Osteocyte (in vitro differentiated cells): ENCODE measurements around the gene SYDE1. TPM values are rescaled to one million over a fixed set of nuclear protein-coding genes. Genes with fewer than 3 reads are reported as not detected.
"Not testable (repeated sequence)": the region's sequence is repeated elsewhere in the genome, so short reads cannot be mapped to it uniquely, and the experiment has no call there.

ENCODE experiments used
- DNase-seq: peaks from one replicate; pipeline ENCODE4 v3.0.0; 2021; ENCODE audit warnings: mixed read lengths; ENCODE audit not compliant: unreplicated experiment; ENCODE audit errors: extremely low spot score
- H3K27ac Mint-ChIP-seq: one replicate; pipeline ENCODE4 v1.8.0; 2021; ENCODE audit warnings: mild to moderate bottlenecking, mixed read lengths; ENCODE audit not compliant: unreplicated experiment
- H3K27me3 Mint-ChIP-seq: one replicate; pipeline ENCODE4 v1.8.0; 2021; ENCODE audit warnings: mixed read lengths; ENCODE audit not compliant: unreplicated experiment
- H3K36me3 Mint-ChIP-seq: one replicate; pipeline ENCODE4 v1.8.0; 2021; ENCODE audit warnings: mixed read lengths; ENCODE audit not compliant: unreplicated experiment
- H3K4me1 Mint-ChIP-seq: one replicate; pipeline ENCODE4 v1.8.0; 2021; ENCODE audit warnings: mixed read lengths; ENCODE audit not compliant: unreplicated experiment
- H3K4me3 Mint-ChIP-seq: one replicate; pipeline ENCODE4 v1.8.0; 2021; ENCODE audit warnings: mild to moderate bottlenecking, moderate library complexity, mixed read lengths; ENCODE audit not compliant: unreplicated experiment
- H3K9me3 Mint-ChIP-seq: one replicate; pipeline ENCODE4 v1.8.0; 2021; ENCODE audit warnings: mixed read lengths; ENCODE audit not compliant: unreplicated experiment
- CTCF ChIP-seq: fragments of 200-600 bp; sonication (generic); IDR thresholded peaks from 2 replicates; pipeline ENCODE4 v1.5.0; 2021; ENCODE audit warnings: antibody characterized with exemption, mild to moderate bottlenecking, moderate library complexity
- total RNA-seq: library from RNA; stranded (reverse); gene quantifications from 2 replicates; pipeline ENCODE4 v1.2.1, GENCODE V29; 2021

The SYDE1 gene
- total RNA-seq, 1 donor from 2014 or later, result 74.6 TPM

GRCh38 chr19:15075806-15076205 is 31.4 kb upstream of the SYDE1 start:
- no peak overlapping the region for H3K27ac Mint-ChIP-seq
- no peak for DNase-seq
- no peaks in the 10 kb centered on the region for H3K9me3 Mint-ChIP-seq
- H3K4me1 Mint-ChIP-seq, result no peaks in the 10 kb centered on the region
- no peak overlapping the region for H3K4me3 Mint-ChIP-seq
- peaks cover 18% of the 10 kb centered on the region for H3K27me3 Mint-ChIP-seq
- no peak for TF ChIP-seq CTCF
- H3K36me3 Mint-ChIP-seq, result no peaks in the 10 kb centered on the region

GRCh38 chr19:15080002-15080401 is 27.2 kb upstream of the SYDE1 start:
- H3K4me3 Mint-ChIP-seq, DNase-seq, H3K4me1 Mint-ChIP-seq, H3K9me3 Mint-ChIP-seq, H3K27ac Mint-ChIP-seq, H3K36me3 Mint-ChIP-seq: not testable (repeated sequence)
- H3K27me3 Mint-ChIP-seq, result peaks cover 14% of the 10 kb centered on the region

GRCh38 chr19:15081911-15082310 is 25.3 kb upstream of the SYDE1 start, which contains the start of gene OR1I1:
Gene OR1I1, plus strand, starts transcription at chr19:15082211. Its CDS starts 4,855 bp downstream, at chr19:15087066.
- no peak within 1 kb of the TSS for H3K27ac Mint-ChIP-seq
- H3K9me3 Mint-ChIP-seq, result no peaks in the 10 kb centered on the region
- TF ChIP-seq CTCF, result no peak
- H3K36me3 Mint-ChIP-seq, result no peaks in the 10 kb centered on the region
- H3K4me3 Mint-ChIP-seq, result no peak within 1 kb of the TSS
- peaks cover 28% of the 10 kb centered on the region for H3K27me3 Mint-ChIP-seq
- no peaks in the 10 kb centered on the region for H3K4me1 Mint-ChIP-seq
- DNase-seq, result no peak

GRCh38 chr19:15087182-15087581 is 20.0 kb upstream of the SYDE1 start:
- Mint-ChIP-seq H3K36me3 (no peaks in the 10 kb centered on the region), H3K4me3 (no peak overlapping the region), H3K27ac (no peak overlapping the region), H3K27me3 (peaks cover 34% of the 10 kb centered on the region), H3K9me3 (no peaks in the 10 kb centered on the region), H3K4me1 (peaks cover 2% of the 10 kb centered on the region)
- no peak for TF ChIP-seq CTCF
- no peak for DNase-seq

GRCh38 chr19:15091918-15092753 is 15.1 kb upstream of the SYDE1 start:
- no peaks in the 10 kb centered on the region for H3K36me3 Mint-ChIP-seq
- DNase-seq, result no peak
- no peak overlapping the region for H3K4me3 Mint-ChIP-seq
- peaks cover 2% of the 10 kb centered on the region for H3K4me1 Mint-ChIP-seq
- TF ChIP-seq CTCF, result peak; percentile 71
- H3K27me3 Mint-ChIP-seq, result peaks cover 15% of the 10 kb centered on the region
- no peak overlapping the region for H3K27ac Mint-ChIP-seq
- H3K9me3 Mint-ChIP-seq, result no peaks in the 10 kb centered on the region
